Stomach smooth muscle (tissue), 2 donors: ENCODE measurements around the gene PSTPIP1.

Experiments
- H3K27ac ChIP-seq: one replicate; pipeline ENCODE4 v1.7.0; 2013; ENCODE audit warnings: mild to moderate bottlenecking, low read length, inconsistent platforms
- H3K27me3 ChIP-seq, 2 donors: one replicate each; pipeline ENCODE4 v1.7.0; 2013; ENCODE audit warnings: low read length in 2 of 2; ENCODE audit not compliant: insufficient read depth in 2 of 2, control insufficient read depth in 1 of 2
- H3K36me3 ChIP-seq, 2 donors: one replicate each; pipeline ENCODE4 v1.7.0; 2013; ENCODE audit warnings: low read length in 2 of 2; ENCODE audit not compliant: control insufficient read depth in 2 of 2, insufficient read depth in 2 of 2
- H3K4me1 ChIP-seq: one replicate; pipeline ENCODE4 v1.7.0; 2013; ENCODE audit warnings: low read length; ENCODE audit not compliant: control insufficient read depth, insufficient read depth
- H3K4me3 ChIP-seq, 2 donors: one replicate each; pipeline ENCODE4 v1.7.0; 2013; ENCODE audit warnings: low read length in 2 of 2
- H3K9ac ChIP-seq, 2 donors: one replicate each; pipeline ENCODE4 v1.7.0; 2013; ENCODE audit warnings: low read length in 2 of 2, mild to moderate bottlenecking in 1 of 2
- H3K9me3 ChIP-seq, 2 donors: one replicate each; pipeline ENCODE4 v1.7.0; 2013; ENCODE audit warnings: low read length in 2 of 2; ENCODE audit not compliant: control insufficient read depth in 2 of 2
- donor health status: healthy.
- donor health status: Pancreatic carcinoma.

The PSTPIP1 gene

GRCh38 chr15:77014132-77015081 is 19.5 kb downstream of the PSTPIP1 start:
- Histone ChIP-seq H3K27ac (no peak overlapping the region), H3K4me1 (no peaks in the 10 kb centered on the region), H3K9ac (no peak overlapping the region), H3K4me3 (no peak overlapping the region), H3K27me3 (no peaks in the 10 kb centered on the region), H3K36me3 (no peaks in the 10 kb centered on the region), H3K9me3 (no peaks in the 10 kb centered on the region)

GRCh38 chr15:77015646-77016320 is 20.9 kb downstream of the PSTPIP1 start:
- no peak overlapping the region for H3K4me3 ChIP-seq
- no peaks in the 10 kb centered on the region for H3K9me3 ChIP-seq
- no peak overlapping the region for H3K9ac ChIP-seq
- no peaks in the 10 kb centered on the region for H3K36me3 ChIP-seq
- H3K27ac ChIP-seq: no peak overlapping the region
- no peaks in the 10 kb centered on the region for H3K27me3 ChIP-seq
- no peaks in the 10 kb centered on the region for H3K4me1 ChIP-seq

- no peak overlapping the region for H3K4me3 ChIP-seq
- no peaks in the 10 kb centered on the region for H3K9me3 ChIP-seq
- no peaks in the 10 kb centered on the region for H3K27me3 ChIP-seq
- H3K36me3 ChIP-seq: no peaks in the 10 kb centered on the region
- H3K4me1 ChIP-seq: no peaks in the 10 kb centered on the region
- H3K9ac ChIP-seq: no peak overlapping the region
- H3K27ac ChIP-seq: no peak overlapping the region
These were observed 21.4 kb downstream of the PSTPIP1 start for GRCh38 chr15:77016321-77016695.

GRCh38 chr15:77017091-77017660 is 22.2 kb downstream of the PSTPIP1 start:
- Histone ChIP-seq H3K27ac (no peak overlapping the region), H3K27me3 (no peaks in the 10 kb centered on the region), H3K9me3 (no peaks in the 10 kb centered on the region), H3K36me3 (no peaks in the 10 kb centered on the region), H3K4me3 (no peak overlapping the region), H3K4me1 (no peaks in the 10 kb centered on the region), H3K9ac (no peak overlapping the region)

- Histone ChIP-seq H3K27ac (no peak overlapping the region), H3K9ac (no peak overlapping the region), H3K4me1 (no peaks in the 10 kb centered on the region), H3K36me3 (no peaks in the 10 kb centered on the region), H3K9me3 (no peaks in the 10 kb centered on the region), H3K27me3 (no peaks in the 10 kb centered on the region), H3K4me3 (no peak overlapping the region)
These were observed 23.1 kb downstream of the PSTPIP1 start for GRCh38 chr15:77017761-77018720.

- H3K27me3 ChIP-seq: no peaks in the 10 kb centered on the region
- no peaks in the 10 kb centered on the region for H3K4me1 ChIP-seq
- H3K9me3 ChIP-seq: no peaks in the 10 kb centered on the region
- no peak overlapping the region for H3K4me3 ChIP-seq
- no peak overlapping the region for H3K9ac ChIP-seq
- no peak overlapping the region for H3K27ac ChIP-seq
- H3K36me3 ChIP-seq: no peaks in the 10 kb centered on the region
These were observed 24.0 kb downstream of the PSTPIP1 start for GRCh38 chr15:77018796-77019505.

GRCh38 chr15:77019521-77020331 is 24.8 kb downstream of the PSTPIP1 start:
- no peak overlapping the region for H3K9ac ChIP-seq

GRCh38 chr15:77020348-77021087 is 25.6 kb downstream of the PSTPIP1 start:
- Histone ChIP-seq H3K27me3 (no peaks in the 10 kb centered on the region), H3K27ac (no peak overlapping the region), H3K9me3 (no peaks in the 10 kb centered on the region), H3K9ac (no peak overlapping the region), H3K36me3 (no peaks in the 10 kb centered on the region), H3K4me3 (no peak overlapping the region), H3K4me1 (no peaks in the 10 kb centered on the region)

More at GRCh38 chr15:77019521-77020331, 24.8 kb downstream of the PSTPIP1 start:
- no peaks in the 10 kb centered on the region for H3K4me1 ChIP-seq
- H3K27me3 ChIP-seq: no peaks in the 10 kb centered on the region
- no peak overlapping the region for H3K4me3 ChIP-seq
- H3K9me3 ChIP-seq: no peaks in the 10 kb centered on the region
- H3K36me3 ChIP-seq: no peaks in the 10 kb centered on the region
- H3K27ac ChIP-seq: no peak overlapping the region

GRCh38 chr15:77021088-77021481 is 26.2 kb downstream of the PSTPIP1 start:
- H3K4me3 ChIP-seq: no peak overlapping the region
- no peaks in the 10 kb centered on the region for H3K36me3 ChIP-seq
- H3K27me3 ChIP-seq: no peaks in the 10 kb centered on the region
- H3K9ac ChIP-seq: no peak overlapping the region
- H3K4me1 ChIP-seq: no peaks in the 10 kb centered on the region
- H3K27ac ChIP-seq: no peak overlapping the region
- no peaks in the 10 kb centered on the region for H3K9me3 ChIP-seq
